Uterus (tissue), 2 donors: ENCODE data around the gene ELAC1.

Experiments
- CTCF ChIP-seq, 4 experiments: fragments of 200-600 bp in 2 of 4; fragments of 450-650 bp in 2 of 4; sonication (generic) in 2 of 4; IDR thresholded peaks; one replicate each; pipeline ENCODE4 v1.5.1; 2016 to 2019; ENCODE audit warnings: antibody characterized with exemption in 4 of 4, mild to moderate bottlenecking in 2 of 4, moderate library complexity in 1 of 4
- POLR2A ChIP-seq, 2 donors: fragments of 450-650 bp; IDR thresholded peaks; one replicate each; pipeline ENCODE4 v1.6.1; 2016; ENCODE audit warnings: antibody characterized with exemption in 2 of 2, mild to moderate bottlenecking in 1 of 2, moderate library complexity in 1 of 2

GRCh38 chr18:50969448-50969847, 1.6 kb downstream of the ELAC1 start:
- TF ChIP-seq POLR2A (IDR thresholded peaks at IDR 0.05): no peak
- TF ChIP-seq CTCF (IDR thresholded peaks at IDR 0.05): no peak
